NCI-H2196 treated with DMSO at 0.1 percent for 48 hours (cell line): ENCODE data around the gene MYO5C.
"Not testable (repeated sequence)": the region's sequence is repeated elsewhere in the genome, so short reads cannot be mapped to it uniquely, and the experiment has no call there.

Source experiments
- DNase-seq: peaks from one replicate; lab custom pipeline; 2025; ENCODE audit not compliant: unreplicated experiment; lab: John Stamatoyannopoulos, UW

MYO5C gene

DNA sequence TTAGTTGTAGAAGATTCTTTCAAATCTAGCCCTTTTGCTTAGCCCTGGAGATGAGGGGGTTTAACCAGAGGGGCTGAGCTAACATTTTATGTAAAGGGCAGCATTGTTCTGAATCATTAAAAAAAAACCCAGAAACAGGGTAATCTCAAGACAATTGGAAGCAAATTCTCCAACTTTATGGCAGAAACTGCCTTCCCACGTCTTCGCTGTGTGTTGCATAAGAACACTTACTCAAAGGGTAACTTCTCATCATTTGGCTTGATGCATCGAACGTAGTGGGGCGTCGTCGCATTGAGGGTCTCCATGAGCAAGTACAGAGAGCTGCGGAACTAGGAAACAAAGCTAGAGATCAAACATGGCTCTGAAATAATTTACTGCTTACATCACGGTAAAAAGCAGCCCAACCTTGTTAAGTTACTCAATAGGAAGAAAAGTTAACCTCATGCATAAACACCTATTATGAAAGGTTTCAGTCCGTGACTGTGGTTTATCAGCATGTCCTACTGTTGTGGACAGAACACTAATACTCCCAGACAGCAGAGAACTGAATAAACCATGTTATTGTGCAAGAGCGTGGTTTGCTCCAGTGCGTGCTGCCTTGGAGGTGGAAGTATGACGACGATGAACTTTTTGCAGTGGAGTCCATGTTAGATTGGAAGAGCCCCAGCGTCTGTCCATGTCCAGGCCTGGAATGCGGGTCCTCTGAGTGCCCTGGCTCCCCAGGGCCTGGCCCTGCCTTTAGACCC lies 48.7 kb downstream of the MYO5C start:
- DNase-seq = no peak

DNA sequence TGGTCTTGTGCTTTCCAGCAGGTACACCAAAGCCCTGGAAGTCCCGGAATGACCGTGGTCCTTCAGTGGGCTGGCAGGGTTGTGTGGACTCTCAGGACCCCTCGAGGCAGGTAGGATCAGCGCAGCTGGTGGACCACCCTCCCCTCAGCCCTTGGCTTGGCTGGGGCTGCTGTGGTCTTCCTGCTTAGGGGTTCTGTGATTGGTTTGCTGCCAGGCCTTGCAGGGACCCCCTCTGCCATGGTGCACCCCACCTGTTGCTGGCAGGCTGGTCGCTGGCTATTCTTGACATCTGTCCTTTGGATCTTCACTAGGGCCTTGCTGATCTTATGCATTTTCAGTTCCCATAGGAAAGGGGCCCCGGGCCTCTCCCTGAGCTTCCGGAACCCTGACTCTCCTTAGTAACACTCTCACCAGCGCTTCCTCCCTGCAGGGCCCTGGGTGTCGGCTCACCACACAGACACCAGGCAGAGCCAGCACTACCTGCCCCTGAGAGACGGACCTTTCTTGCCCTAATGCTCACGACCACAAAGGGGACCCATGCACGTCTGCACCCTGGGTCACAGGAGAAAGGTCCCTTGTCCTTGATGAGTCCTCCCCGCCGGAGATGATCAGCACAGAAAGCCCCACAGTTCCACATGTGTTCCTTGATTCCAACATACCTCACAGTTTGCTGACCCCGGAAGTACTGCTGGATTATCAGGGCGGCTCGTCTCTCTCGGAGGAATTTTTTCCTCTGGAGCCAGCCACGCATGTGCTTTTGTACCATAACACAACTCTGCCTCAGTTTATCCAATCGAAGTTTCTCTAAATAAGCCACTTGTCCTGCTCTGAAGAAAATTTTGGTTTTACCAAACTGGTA lies 51.7 kb downstream of the MYO5C start:
- no peak for DNase-seq

DNA sequence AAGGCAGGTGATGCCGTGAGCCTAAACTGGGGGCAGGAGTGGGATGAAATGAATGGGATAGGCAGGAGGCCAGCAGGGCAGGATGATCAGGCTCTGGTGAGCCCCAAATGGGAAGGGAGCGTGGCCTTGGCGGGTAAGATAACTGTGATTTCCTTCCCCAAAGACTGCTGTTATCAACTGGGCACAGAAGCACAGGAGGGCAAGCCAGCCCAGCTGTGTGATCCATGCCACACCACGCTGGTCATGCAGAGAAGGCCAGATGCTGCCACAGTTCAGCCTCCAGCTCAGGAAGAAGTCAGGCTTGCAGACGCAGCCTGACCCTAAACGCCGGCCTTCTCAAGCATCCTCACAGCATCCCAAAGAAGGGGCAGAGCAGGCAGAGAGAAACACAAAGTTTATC lies 52.3 kb downstream of the MYO5C start:
- DNase-seq = no peak

DNA sequence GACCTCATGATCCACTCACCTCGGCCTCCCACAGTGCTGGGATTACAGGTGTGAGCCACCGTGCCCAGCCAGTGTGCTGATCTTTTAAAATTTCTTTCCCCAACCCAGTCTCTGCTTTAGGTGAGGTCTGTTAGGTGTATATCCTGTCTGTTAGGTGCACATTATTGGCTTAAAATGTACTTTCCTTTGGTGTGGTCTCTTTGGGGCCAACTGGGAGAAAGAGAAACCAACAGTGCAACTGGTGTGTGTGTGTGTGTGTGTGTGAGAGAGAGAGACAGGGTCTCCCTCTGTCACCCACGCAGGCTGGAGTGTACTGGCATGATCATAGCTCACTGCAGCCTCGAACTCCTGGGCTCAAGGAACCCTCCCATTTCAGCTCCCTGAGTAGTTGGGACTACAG lies 54.1 kb downstream of the MYO5C start:
- no peak for DNase-seq

- DNase-seq = no peak
Observed at GRCh38 chr15:52240166-52240565, 55.4 kb downstream of the MYO5C start.

DNA sequence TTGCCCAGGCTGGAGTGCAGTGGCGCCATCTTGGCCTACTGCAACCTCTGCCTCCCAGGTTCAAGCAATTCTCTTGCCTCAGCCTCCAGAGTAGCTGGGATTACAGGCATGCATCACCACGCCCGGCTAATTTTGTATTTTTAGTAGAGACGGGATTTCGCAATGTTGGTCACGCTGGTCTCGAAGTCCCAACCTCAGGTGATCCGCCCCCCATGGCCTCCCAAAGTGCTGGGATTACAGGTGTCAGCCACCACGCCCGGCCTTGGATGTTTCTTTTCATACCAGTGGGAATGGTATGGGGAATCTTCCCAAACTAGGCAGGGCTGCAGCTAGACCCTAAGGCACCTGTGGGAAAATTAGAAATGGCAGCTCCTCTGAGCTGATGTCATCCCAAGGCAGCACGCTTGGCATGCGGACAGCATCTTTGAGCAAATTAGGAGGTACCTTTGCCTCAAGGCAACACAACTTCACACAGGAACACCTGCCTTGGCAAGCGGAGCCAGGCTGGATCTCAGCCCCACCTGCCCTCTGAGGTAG lies 56.5 kb downstream of the MYO5C start:
- DNase-seq = not testable (repeated sequence)

DNA sequence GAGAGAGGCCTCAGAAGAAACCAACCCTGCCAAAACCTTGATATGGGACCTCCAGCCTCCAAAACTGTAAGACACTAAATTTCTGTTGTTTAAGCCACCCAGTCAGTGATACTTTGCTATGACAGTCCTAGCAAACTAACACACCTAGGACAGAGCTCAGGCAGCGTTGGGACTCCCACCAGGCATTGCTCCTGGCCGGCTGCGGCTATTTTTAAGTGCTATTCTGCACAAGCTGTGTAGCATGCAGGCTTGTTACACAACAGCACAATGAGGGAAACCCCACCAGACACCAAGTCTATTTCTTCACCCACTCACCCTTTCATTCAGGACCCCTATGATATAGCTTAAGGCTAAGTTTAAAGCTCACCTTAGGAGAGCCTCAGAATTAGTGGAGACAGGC lies 57.5 kb downstream of the MYO5C start:
- no peak for DNase-seq

- no peak for DNase-seq
Observed at GRCh38 chr15:52236013-52236412, 59.6 kb downstream of the MYO5C start.

- DNase-seq = no peak
Observed at GRCh38 chr15:52234596-52235541, 60.7 kb downstream of the MYO5C start.

DNA sequence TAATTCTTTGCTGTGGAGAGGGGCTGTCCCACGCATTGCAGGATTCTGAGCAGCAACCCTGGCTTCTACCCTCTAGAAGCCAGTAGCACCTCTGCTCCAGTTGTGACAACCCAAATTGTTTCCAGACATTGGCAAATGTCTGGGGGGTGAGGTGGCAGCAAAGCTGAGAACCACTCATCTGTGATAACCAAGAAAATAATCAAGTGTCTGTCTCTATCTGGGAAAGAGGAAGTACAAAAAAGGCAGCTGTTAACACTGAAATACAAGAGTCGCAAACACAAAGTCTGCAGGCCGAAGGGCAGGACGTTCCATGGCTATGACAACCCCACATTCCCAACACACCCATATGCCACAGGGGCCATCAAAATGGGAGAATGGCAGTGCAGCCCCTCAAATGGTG lies 62.2 kb downstream of the MYO5C start:
- no peak for DNase-seq

DNA sequence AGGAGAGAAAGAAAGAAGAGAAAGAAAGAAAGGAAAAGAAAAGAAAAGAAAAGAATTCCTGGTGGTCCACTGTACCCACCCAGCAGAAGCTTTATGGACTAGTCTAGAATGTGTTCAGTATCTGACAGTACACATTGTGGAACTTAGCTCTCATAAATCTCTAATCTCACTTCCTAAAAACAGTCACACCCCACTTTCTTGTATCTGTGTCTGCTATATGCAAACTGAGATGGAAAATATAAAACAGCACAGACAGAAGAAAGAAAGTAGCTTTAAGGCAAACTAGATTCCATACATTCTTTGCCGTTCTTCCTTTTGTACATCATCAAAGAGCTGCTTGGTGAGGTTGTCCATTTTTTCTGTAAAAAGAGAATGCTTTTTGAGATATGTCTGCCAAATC lies 63.3 kb downstream of the MYO5C start:
- DNase-seq = no peak

GRCh38 chr15:52230073-52230472 lies 65.5 kb downstream of the MYO5C start:
- no peak for DNase-seq

DNA sequence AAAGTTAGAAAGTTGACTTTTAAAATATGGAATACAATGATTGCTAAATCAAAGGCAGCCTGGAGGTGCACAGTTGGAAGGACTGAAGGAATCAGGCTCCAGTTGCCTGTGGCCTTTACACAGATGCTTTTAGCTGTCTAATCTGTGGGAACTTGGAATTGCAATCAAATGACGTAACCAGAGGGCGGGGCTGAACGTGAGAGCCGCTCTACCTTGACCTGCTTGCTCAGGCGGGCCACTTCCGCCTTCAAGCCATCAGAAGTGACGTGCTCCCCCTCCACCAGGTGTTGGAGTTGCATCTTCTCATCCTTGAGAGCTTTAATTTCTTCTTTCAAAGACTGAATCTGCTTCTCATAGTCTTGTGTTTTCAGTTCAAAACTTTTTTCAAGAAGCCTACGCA lies 66.7 kb downstream of the MYO5C start:
- DNase-seq = no peak

GRCh38 chr15:52227456-52227855 lies 68.1 kb downstream of the MYO5C start:
- DNase-seq = peak; percentile 15

DNA sequence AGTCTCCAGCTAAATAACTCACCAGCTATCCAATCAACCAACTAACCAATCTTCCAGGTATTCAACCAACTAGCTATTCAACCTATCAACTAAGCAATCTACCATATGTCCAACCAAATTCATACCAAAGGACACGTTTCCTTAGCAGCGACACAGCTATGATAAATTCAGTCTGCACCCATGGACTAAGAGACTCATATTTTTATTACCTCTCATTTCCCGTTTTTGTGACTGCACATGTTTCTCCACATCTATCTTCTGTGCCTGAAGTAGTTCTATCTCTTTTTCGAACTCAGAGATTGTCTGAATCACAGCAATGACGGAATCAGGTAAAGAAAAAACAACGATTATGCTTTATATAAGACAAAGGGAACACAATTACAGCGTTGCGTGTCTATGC lies 70.4 kb downstream of the MYO5C start:
- DNase-seq = no peak

DNA sequence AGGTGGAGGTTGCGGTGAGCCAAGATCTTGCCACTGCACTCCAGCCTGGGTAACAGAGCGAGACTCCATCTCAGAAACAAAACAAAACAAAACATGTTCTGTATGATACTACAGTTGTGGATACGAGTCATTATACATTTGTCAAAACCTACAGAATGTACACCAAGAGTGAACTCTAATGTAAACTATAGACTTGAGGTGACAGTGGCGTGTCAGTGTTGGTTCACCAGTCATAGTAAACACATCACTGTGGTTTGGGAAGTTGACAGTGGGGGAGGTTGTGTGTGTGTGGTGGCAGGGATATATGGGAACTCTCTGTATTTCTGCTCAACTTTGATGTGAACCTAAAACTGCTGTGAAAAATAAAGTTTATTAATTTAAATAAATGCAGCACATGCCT lies 71.4 kb downstream of the MYO5C start:
- no peak for DNase-seq

DNA sequence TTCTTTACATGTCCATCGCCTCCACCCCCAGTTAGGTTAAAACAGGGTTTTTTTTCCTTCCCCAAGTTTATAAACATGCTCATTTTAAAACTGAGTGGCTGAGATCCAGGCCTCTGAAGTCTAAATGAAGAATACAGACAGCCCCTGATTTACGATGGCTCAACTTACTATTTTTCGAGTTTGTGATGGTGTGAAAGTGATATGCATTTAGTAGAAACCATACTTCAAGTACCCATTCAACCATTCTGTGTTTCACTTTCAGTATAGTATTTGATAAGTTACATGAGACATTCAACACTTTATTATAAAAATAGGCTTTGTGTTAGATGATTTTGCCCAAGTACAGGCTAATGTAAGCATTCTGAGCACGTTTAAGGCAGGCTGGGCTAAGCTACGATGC lies 73.9 kb downstream of the MYO5C start:
- DNase-seq = no peak

DNA sequence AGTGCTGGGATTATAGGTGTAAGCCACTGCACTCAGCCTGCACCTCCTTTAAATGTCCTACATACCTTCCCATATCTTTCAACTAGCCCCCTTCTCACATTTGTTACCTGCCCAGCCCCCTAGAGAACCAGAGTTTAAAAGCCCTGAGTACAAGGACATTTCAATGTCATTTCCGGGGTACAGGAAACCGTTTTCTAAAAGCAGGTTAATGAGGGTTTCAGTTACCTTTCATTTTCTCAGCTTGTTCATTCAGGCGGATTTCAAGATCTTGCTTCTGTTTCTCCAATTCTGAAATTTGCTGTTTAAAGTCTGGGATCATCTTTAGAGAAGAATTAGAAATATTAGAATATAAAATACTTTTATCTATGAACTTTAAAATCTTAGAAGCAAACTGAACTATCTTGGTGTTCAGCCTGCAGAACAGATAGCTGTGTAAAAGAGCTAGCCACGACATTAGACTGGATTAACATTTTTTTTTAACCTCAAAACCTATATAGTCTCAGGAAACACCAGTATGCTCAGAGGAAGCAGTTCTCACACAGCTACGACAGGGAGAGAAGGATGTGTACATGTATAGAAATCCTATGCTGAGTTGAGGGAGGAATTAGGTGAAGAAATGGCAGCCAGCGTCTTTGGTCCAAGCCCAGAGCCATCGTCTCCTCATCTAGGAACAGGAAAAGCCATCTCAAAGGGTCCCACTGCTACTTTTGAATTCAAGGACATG lies 74.5 kb downstream of the MYO5C start:
- DNase-seq = no peak

GRCh38 chr15:52220251-52220650 lies 75.4 kb downstream of the MYO5C start:
- no peak for DNase-seq

DNA sequence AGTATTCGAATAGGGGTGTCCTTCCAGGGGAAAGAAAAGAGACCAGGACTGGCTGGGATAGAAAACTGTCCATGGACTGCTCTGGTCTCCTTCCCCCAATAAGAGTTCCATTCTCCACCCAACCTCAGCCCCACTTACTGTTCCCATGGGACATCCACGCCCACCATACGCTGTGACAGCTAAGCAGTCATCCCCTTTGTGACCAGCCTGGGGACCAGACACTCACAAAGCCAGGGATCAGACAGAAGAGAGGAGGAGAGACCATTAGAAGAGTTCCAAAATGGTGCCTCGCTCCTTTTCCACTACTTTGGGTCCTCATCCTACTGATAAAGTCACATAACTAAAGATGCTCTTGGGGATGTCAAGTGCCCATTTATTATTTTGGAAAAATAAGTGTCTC lies 76.8 kb downstream of the MYO5C start:
- no peak for DNase-seq
